ENCODE results near the gene KCNMA1.

KCNMA1 gene

DNA sequence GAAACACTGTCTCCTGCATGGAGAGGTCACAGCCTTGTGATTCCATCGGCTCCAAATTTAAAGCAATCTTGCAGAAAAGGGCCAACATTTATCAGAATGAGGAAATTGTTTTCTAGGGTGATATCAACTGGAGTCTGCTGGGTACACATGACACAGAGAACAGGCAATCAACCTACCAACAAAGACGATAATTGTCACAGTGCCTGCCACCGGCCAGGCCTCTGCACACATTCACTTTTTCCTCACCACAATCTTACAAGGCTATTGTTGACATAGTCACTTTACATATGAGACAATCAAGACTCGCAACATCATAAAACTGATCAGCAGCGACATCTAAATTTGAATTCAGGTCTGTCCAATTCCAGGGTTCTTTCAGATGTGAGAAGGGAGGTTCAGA lies 189.4 kb downstream of the KCNMA1 start:
- H3K27ac ChIP-seq = no peak overlapping the region
- TF ChIP-seq, protein P1, sequence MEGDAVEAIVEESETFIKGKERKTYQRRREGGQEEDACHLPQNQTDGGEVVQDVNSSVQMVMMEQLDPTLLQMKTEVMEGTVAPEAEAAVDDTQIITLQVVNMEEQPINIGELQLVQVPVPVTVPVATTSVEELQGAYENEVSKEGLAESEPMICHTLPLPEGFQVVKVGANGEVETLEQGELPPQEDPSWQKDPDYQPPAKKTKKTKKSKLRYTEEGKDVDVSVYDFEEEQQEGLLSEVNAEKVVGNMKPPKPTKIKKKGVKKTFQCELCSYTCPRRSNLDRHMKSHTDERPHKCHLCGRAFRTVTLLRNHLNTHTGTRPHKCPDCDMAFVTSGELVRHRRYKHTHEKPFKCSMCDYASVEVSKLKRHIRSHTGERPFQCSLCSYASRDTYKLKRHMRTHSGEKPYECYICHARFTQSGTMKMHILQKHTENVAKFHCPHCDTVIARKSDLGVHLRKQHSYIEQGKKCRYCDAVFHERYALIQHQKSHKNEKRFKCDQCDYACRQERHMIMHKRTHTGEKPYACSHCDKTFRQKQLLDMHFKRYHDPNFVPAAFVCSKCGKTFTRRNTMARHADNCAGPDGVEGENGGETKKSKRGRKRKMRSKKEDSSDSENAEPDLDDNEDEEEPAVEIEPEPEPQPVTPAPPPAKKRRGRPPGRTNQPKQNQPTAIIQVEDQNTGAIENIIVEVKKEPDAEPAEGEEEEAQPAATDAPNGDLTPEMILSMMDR (IDR thresholded peaks at IDR 0.05) = no peak
- no peak for TF ChIP-seq ZFX (IDR thresholded peaks at IDR 0.05; ENCODE audit: borderline replicate concordance)

DNA sequence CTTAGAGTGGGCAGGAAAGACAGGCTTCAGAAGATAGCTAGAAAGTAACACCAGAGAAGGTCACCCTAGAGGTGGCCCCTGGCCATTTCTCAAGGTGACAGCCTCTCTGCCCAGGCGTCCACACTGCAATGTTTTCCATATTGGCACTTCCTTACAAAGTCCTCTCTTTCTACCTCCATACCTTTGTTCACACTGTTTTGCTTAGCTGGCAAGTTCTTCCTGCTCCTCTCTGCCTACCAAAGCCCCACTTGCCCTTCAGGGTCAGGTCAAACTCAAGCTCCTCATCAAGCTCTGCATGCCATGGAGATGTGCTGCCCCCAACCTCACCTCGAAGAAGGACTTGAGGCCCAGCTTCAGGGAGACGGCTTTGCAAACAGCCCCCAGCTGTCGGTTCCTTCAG lies 190.9 kb downstream of the KCNMA1 start:
- H3K27ac ChIP-seq = no peak overlapping the region
- TF ChIP-seq ZFX (IDR thresholded peaks at IDR 0.05; ENCODE audit: borderline replicate concordance) = no peak
- TF ChIP-seq, protein P1 (IDR thresholded peaks at IDR 0.05) = no peak

DNA sequence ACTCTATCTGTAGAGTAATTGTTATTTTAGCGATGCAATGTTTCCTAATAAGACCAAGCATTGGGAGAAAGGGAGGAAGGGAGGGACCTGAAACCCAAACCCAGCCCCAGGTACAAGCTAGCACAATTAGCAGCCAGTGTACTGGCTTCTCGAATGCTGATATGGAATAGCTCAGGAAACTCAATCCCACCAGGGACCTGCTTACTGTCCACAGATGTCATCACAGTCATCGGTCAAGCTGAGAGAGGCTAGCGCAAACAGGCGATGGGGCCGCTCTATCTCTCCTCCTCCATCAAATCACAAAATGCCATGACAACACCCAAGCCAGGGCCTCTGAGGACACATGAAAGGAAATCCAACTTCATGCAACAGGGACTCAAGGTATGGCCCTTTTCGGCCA lies 192.1 kb downstream of the KCNMA1 start:
- TF ChIP-seq, protein P1 (IDR thresholded peaks at IDR 0.05) = no peak
- no peak for TF ChIP-seq ZFX (IDR thresholded peaks at IDR 0.05; ENCODE audit: borderline replicate concordance)
- no peak overlapping the region for H3K27ac ChIP-seq

DNA sequence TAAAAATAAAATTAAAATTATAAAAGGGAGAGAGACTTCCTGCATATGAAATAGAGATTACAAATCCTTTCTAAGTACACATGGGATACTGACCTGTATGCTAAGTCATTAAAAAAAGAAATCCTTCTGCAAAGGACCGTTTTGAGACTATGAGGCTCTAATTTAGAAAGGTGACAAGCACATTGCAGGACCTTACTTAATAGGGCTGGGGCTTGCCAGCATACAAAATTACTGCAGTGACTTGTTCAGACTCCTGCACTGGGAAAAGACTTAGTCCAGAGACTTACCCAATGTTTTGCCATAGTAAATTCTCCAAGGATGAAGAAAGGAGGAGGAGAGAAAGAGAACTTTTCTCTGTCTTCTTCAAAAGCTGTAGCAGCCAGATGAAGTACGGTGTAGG lies 193.6 kb downstream of the KCNMA1 start:
- TF ChIP-seq, protein P1 (IDR thresholded peaks at IDR 0.05) = no peak
- TF ChIP-seq ZFX (IDR thresholded peaks at IDR 0.05; ENCODE audit: borderline replicate concordance) = no peak
- H3K27ac ChIP-seq = no peak overlapping the region

DNA sequence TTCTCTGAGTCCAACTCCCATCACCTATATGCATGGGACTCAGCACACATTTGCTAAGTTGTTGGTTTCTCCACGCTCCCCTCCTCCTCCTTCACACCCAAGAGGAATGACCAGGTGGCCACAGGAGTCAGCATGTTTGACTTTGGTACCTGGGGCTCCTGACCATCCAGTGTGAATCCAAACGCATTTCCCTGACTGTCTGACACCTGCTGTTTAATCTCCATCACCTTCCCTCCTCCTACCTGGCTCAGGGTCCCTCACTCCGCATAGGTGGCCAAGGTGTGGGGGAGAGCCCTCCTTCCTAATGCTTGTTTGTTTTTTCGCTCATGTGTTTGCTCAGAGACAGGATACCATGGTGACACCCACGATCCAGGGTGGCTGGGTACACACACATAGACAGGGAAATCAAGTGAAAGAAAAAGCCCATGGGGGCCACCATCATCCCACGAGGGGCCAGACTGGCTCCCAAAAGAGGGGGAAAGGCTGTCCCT lies 194.9 kb downstream of the KCNMA1 start:
- no peak for TF ChIP-seq ZFX (IDR thresholded peaks at IDR 0.05; ENCODE audit: borderline replicate concordance)
- TF ChIP-seq, protein P1 (IDR thresholded peaks at IDR 0.05) = no peak

DNA sequence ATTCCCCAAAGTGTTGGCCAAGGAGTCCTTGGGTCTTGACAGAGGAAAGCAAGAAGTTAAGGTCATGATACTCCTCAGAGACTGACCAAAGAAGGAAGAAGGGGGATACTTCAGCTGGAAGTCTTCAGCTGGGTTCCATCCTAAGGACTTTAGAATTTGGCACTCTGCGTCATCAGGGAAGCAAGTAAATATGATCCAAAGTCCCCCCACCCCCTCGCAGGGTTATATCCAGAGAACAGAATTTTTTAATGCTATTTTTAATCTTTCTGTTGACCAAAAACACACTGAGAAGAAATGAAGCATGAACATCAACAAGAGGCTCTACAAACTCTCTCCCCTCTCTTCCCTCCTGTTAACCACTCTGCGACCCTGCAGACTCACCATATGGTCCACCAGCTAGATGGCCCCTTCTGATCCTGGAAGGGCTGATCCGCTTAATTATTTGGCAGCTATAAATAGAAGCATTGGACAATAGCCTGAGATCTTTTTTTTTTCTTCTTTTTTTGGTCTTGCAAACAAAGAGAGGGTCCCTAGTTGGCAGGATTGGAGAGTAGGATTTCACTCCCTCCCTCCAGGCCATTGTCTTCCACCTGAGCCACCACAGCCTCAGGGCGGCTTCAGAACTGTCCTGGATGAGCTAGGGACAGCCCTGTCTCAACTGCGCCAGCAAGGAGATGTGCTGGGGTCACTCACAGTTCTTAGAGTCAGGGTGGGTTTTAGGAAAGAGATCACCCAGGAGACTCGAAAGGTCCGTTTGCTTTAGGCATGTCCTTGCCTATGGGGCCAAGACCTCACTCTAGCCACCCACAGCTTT lies 196.0 kb downstream of the KCNMA1 start:
- no peak overlapping the region for H3K27ac ChIP-seq
- TF ChIP-seq, protein P1 (IDR thresholded peaks at IDR 0.05) = no peak
- no peak for TF ChIP-seq ZFX (IDR thresholded peaks at IDR 0.05; ENCODE audit: borderline replicate concordance)

More for the DNA sequence above, 194.9 kb downstream of the KCNMA1 start:
- H3K27ac ChIP-seq = no peak overlapping the region

DNA sequence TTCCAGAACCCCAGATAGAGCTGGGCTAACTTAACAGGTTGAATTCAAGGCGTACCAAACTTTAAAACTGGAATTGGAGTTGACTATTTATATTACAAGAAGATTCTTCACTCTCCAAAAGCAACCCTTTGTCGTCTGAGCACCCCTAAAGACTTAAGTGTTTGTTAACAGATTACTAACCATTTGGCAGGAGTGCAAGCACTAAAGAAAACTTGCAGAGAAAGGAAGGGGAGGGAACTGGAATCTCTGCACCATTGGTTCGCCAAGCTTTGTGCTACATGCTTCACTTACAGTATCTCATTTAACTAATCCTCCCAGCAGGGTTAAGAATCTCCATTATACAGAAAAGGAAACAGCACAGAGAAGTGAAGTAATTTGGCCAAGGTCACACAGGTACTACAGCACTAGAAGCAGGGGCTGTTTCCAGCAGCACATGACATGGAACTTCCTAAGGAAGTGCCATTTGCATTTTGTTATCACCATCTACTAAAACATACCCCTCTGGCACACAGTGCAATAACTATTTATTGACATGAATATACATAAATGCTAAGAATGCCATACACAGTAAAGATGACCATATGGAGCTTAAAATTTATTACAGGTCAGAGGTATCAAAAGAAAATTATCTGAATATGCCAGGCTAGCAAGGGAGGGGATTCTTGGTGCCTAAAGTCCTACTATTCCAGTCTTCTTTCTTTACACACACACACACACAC lies 201.2 kb downstream of the KCNMA1 start:
- H3K27ac ChIP-seq = no peak overlapping the region
- TF ChIP-seq, protein P1 (IDR thresholded peaks at IDR 0.05) = no peak
- TF ChIP-seq ZFX (IDR thresholded peaks at IDR 0.05; ENCODE audit: borderline replicate concordance) = no peak

Data from 22Rv1 (cell line).